GM19328 (cell line): Measurements from ENCODE around the gene BZW2.
"Not testable (repeated sequence)": the region's sequence is repeated elsewhere in the genome, so short reads cannot be mapped to it uniquely, and the experiment has no call there.

Experiments used
- ATAC-seq: cut with Tn5 transposase; IDR thresholded peaks from one replicate; pipeline ENCODE4 v1.9.1; 2021; ENCODE audit warnings: mild to moderate bottlenecking, moderate library complexity; ENCODE audit not compliant: unreplicated experiment

The BZW2 gene

GRCh38 chr7:16670021-16670420 lies 24.0 kb downstream of the BZW2 start:
- no peak for ATAC-seq

- no peak for ATAC-seq
Observed at GRCh38 chr7:16670731-16671344, 24.9 kb downstream of the BZW2 start.

- ATAC-seq = no peak
Observed at GRCh38 chr7:16671811-16672210, 25.8 kb downstream of the BZW2 start.

- ATAC-seq = no peak
Observed at GRCh38 chr7:16675277-16675676, 29.3 kb downstream of the BZW2 start.

GRCh38 chr7:16677978-16678494 lies 32.1 kb downstream of the BZW2 start:
- ATAC-seq = no peak

- ATAC-seq = not testable (repeated sequence)
Observed at GRCh38 chr7:16678645-16679566, 32.9 kb downstream of the BZW2 start.

- no peak for ATAC-seq
Observed at GRCh38 chr7:16684935-16685334, 39.0 kb downstream of the BZW2 start.

GRCh38 chr7:16685535-16685934 lies 39.6 kb downstream of the BZW2 start:
- no peak for ATAC-seq

GRCh38 chr7:16688249-16688648 lies 42.3 kb downstream of the BZW2 start:
- no peak for ATAC-seq

GRCh38 chr7:16691241-16691640 lies 45.3 kb downstream of the BZW2 start:
- no peak for ATAC-seq

- no peak for ATAC-seq
Observed at GRCh38 chr7:16693601-16694318, 47.8 kb downstream of the BZW2 start.

- no peak for ATAC-seq
Observed at GRCh38 chr7:16694806-16695205, 48.8 kb downstream of the BZW2 start.

GRCh38 chr7:16695621-16696237 lies 49.7 kb downstream of the BZW2 start:
- no peak for ATAC-seq

- no peak for ATAC-seq
Observed at GRCh38 chr7:16697507-16698199, 51.7 kb downstream of the BZW2 start.

- no peak for ATAC-seq
Observed at GRCh38 chr7:16698200-16698905, 52.4 kb downstream of the BZW2 start.

GRCh38 chr7:16702441-16702840 lies 56.5 kb downstream of the BZW2 start:
- ATAC-seq = no peak

- ATAC-seq = no peak
Observed at GRCh38 chr7:16708511-16708910, 62.5 kb downstream of the BZW2 start.

- ATAC-seq = no peak
Observed at GRCh38 chr7:16708980-16709379, 63.0 kb downstream of the BZW2 start.

GRCh38 chr7:16710651-16711050 lies 64.7 kb downstream of the BZW2 start:
- no peak for ATAC-seq

GRCh38 chr7:16711730-16712129 lies 65.7 kb downstream of the BZW2 start:
- ATAC-seq = no peak
